ENCODE data around the gene PLXNA2. TPM values are rescaled to one million over a fixed set of nuclear protein-coding genes. Genes with fewer than 3 reads are reported as not detected.

Gene PLXNA2
- total and polyA plus RNA-seq, 2 donors (not counting 1 experiment from before 2014, with no cell fraction given), result 0.31 to 1.2 TPM

DNA sequence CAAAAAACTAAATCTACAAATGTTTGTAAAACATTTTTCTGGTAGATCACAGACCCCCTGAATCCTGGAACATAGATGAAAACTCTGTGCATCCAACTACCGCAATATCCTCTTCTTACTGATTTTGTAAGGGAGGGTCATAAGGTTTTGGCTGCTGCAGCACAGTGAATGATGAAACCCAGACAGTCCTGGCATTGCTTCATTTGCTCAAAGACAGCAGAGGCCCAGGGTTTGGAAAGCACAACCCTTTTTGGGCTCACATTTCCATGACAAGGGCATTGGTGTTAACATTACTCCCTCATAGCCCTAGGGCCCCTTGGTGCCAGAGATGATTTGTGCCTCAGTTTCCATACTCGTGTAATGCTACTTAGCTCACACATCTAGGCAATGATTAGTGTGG, 51.2 kb downstream of the PLXNA2 start:
- CTCF ChIA-PET, result no interaction called here
- Histone ChIP-seq H3K36me3 (replicated peaks in 1 of 2; ENCODE audit: control extremely low read depth in 1 of 2, control insufficient read depth in 1 of 2, extremely low read depth in 1 of 2, insufficient read depth in 2 of 2, low read length in 1 of 2) (no peaks in the 10 kb centered on the region), H3K27me3 (replicated peaks in 1 of 4; ENCODE audit: control extremely low read depth in 1 of 4, control insufficient read depth in 3 of 4, insufficient read depth in 4 of 4, low read length in 3 of 4) (no peaks in the 10 kb centered on the region), H3K9me3 (ENCODE audit: control extremely low read depth in 1 of 3, control insufficient read depth in 2 of 3, insufficient read depth in 1 of 3, low read length in 2 of 3) (no peaks in the 10 kb centered on the region), H3K4me2 (replicated peaks; ENCODE audit: low read depth, low read length, poor library complexity, severe bottlenecking) (no peak overlapping the region), H3K27ac (ENCODE audit: low read length in 2 of 2) (no peak overlapping the region), H3K79me2 (ENCODE audit: control insufficient read depth, insufficient read depth, low read length) (no peaks in the 10 kb centered on the region), H3K4me3 (ENCODE audit: control extremely low read depth in 1 of 5, extremely low read depth in 1 of 5, insufficient read depth in 1 of 5, low read depth in 2 of 5, low read length in 4 of 5) (no peak overlapping the region), H2AFZ (ENCODE audit: insufficient read depth, low read depth, low read length, poor library complexity, severe bottlenecking) (no peak overlapping the region), H3K9ac (ENCODE audit: low read length) (no peak overlapping the region), H4K20me1 (ENCODE audit: control insufficient read depth, insufficient read depth, low read length, poor library complexity, severe bottlenecking) (no peaks in the 10 kb centered on the region), H3K4me1 (ENCODE audit: control insufficient read depth in 2 of 2, insufficient read depth in 2 of 2, low read length in 2 of 2) (peaks cover 4% of the 10 kb centered on the region in 2 donors)
- Mint-ChIP-seq H3K9me3 (ENCODE audit: insufficient read depth) (no peaks in the 10 kb centered on the region), H3K4me3 (no peak overlapping the region), H3K27me3 (no peaks in the 10 kb centered on the region), H3K4me1 (peaks cover 5% of the 10 kb centered on the region), H3K27ac (no peak overlapping the region)
- POLR2A ChIA-PET, result no interaction called here
- no peak for ATAC-seq (ENCODE audit: low read depth)
- TF ChIP-seq, protein P1, sequence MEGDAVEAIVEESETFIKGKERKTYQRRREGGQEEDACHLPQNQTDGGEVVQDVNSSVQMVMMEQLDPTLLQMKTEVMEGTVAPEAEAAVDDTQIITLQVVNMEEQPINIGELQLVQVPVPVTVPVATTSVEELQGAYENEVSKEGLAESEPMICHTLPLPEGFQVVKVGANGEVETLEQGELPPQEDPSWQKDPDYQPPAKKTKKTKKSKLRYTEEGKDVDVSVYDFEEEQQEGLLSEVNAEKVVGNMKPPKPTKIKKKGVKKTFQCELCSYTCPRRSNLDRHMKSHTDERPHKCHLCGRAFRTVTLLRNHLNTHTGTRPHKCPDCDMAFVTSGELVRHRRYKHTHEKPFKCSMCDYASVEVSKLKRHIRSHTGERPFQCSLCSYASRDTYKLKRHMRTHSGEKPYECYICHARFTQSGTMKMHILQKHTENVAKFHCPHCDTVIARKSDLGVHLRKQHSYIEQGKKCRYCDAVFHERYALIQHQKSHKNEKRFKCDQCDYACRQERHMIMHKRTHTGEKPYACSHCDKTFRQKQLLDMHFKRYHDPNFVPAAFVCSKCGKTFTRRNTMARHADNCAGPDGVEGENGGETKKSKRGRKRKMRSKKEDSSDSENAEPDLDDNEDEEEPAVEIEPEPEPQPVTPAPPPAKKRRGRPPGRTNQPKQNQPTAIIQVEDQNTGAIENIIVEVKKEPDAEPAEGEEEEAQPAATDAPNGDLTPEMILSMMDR (IDR thresholded peaks at IDR 0.05), result no peak
- TF ChIP-seq EZH2 (IDR thresholded peaks at IDR 0.05; ENCODE audit: borderline replicate concordance, insufficient read depth, low read depth, low read length, poor library complexity, severe bottlenecking), result no peak
- WGBS (ENCODE audit: insufficient coverage), result 75% methylated on average over 1 of the region's 2 CpGs
- no peak for DNase-seq
- intact Hi-C loops (cut with micrococcal nuclease), result no loop called here

DNA sequence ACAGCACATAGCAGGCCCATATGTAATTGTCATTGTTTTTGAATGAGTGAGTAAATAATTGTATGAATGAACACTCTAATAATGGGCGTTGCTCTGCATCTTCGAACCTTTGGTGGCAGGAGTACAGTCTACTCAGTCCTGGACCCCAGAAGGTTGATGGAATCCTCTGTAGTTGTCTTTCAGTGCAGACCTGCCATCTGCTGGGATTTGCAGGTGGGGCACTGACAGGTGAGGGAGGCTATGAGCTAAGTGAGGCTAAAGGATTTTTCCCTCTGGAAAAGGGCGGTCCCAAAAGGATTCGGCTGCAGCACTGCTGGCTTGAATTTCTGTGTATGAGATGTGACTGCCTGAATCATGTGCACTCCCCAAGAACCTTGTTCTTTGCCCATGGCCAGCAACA, 53.4 kb downstream of the PLXNA2 start:
- no peak overlapping the region for H3K4me3 ChIP-seq (ENCODE audit: control extremely low read depth in 1 of 5, extremely low read depth in 1 of 5, insufficient read depth in 1 of 5, low read depth in 2 of 5, low read length in 4 of 5)
- H3K9me3 Mint-ChIP-seq (ENCODE audit: insufficient read depth), result no peaks in the 10 kb centered on the region
- WGBS (ENCODE audit: insufficient coverage), result 91% methylated on average over 4 of the region's 4 CpGs
- H3K27ac Mint-ChIP-seq, result no peak overlapping the region
- H3K9me3 ChIP-seq (ENCODE audit: control extremely low read depth in 1 of 3, control insufficient read depth in 2 of 3, insufficient read depth in 1 of 3, low read length in 2 of 3), result no peaks in the 10 kb centered on the region
- ATAC-seq (ENCODE audit: low read depth) (no peak), DNase-seq (no peak)
- no peaks in the 10 kb centered on the region for H3K79me2 ChIP-seq (ENCODE audit: control insufficient read depth, insufficient read depth, low read length)
- no peaks in the 10 kb centered on the region for H3K27me3 ChIP-seq (replicated peaks in 1 of 4; ENCODE audit: control extremely low read depth in 1 of 4, control insufficient read depth in 3 of 4, insufficient read depth in 4 of 4, low read length in 3 of 4)
- no peaks in the 10 kb centered on the region for H3K27me3 Mint-ChIP-seq
- peaks cover 4 to 14% of the 10 kb centered on the region in 2 donors for H3K4me1 ChIP-seq (ENCODE audit: control insufficient read depth in 2 of 2, insufficient read depth in 2 of 2, low read length in 2 of 2)
- H3K36me3 ChIP-seq (replicated peaks in 1 of 2; ENCODE audit: control extremely low read depth in 1 of 2, control insufficient read depth in 1 of 2, extremely low read depth in 1 of 2, insufficient read depth in 2 of 2, low read length in 1 of 2), result no peaks in the 10 kb centered on the region
- ChIA-PET CTCF (no interaction called here), POLR2A (no interaction called here)
- H2AFZ ChIP-seq (ENCODE audit: insufficient read depth, low read depth, low read length, poor library complexity, severe bottlenecking), result no peak overlapping the region
- no peak overlapping the region for H3K27ac ChIP-seq (ENCODE audit: low read length in 2 of 2)
- H4K20me1 ChIP-seq (ENCODE audit: control insufficient read depth, insufficient read depth, low read length, poor library complexity, severe bottlenecking), result no peaks in the 10 kb centered on the region
- H3K4me1 Mint-ChIP-seq, result peaks cover 13% of the 10 kb centered on the region
- TF ChIP-seq EZH2 (IDR thresholded peaks at IDR 0.05; ENCODE audit: borderline replicate concordance, insufficient read depth, low read depth, low read length, poor library complexity, severe bottlenecking), result no peak
- TF ChIP-seq, protein P1 (IDR thresholded peaks at IDR 0.05), result no peak
- no peak overlapping the region for H3K4me2 ChIP-seq (replicated peaks; ENCODE audit: low read depth, low read length, poor library complexity, severe bottlenecking)
- H3K9ac ChIP-seq (ENCODE audit: low read length), result no peak overlapping the region
- H3K4me3 Mint-ChIP-seq, result no peak overlapping the region
- intact Hi-C loops (cut with micrococcal nuclease), result no loop called here
